ENCODE measurements around the gene HSPB1.
"Not testable (repeated sequence)": the region's sequence is repeated elsewhere in the genome, so short reads cannot be mapped to it uniquely, and the experiment has no call there.

HSPB1 gene

DNA sequence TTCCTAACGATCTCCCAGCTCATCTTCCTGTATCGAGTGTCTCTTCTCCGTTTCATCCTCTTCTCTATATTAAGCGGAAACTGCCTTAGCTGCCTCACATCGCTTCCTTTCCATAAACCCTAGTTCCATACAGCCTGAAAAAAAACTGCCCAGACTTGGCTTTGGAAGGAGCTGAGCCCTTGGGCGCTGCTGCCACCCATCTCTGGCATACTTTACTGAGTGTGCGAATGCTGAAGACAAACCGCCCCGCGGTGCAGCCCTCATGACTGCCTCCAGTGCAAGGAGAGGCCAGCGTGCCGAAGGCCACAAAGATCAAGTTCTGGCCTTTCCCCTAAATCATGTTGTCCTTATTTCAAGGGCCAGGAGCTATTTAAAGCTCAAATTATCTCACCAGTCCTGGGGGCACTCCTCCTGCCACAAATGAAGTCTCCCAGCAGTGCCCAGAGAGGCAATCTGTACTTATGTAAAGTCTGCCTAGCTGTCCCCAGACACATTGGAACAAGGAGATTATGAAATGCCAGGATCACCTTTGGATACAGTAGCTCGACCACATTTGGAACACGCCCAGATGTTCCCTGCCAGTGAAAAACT lies 31.1 kb downstream of the HSPB1 start:
- DNase-seq (ENCODE audit: low spot score), result no peak

DNA sequence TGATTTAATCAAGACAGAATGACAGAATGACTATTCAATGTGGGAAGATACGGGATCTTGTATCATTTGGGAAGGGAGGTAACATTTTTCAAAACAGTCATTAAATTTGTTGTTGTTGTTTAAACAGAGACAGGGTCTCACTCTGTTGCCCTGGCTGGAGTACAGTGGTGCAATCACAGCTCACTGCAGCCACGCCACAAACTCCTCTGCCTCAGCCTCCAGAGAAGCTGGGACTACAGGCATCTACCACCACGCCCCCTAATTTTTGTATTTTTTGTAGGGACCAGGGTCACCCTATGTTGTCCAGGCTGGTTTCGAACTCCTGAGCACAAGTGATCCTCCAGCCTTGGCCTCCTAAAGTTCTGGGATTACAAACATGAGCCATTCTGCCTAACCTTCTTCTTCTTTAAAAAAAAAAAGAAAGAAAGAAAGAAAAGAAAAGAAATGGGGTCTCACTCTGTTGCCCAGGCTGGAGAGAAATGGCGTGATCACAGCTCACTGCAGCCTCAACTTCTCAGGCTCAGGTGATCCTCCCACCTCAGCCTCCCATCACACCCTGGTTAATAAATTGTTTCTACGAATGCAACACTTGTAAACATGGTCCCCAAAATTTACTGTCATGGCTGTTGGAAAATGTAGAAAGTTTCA lies 32.0 kb downstream of the HSPB1 start:
- no peak for DNase-seq (ENCODE audit: low spot score)

DNA sequence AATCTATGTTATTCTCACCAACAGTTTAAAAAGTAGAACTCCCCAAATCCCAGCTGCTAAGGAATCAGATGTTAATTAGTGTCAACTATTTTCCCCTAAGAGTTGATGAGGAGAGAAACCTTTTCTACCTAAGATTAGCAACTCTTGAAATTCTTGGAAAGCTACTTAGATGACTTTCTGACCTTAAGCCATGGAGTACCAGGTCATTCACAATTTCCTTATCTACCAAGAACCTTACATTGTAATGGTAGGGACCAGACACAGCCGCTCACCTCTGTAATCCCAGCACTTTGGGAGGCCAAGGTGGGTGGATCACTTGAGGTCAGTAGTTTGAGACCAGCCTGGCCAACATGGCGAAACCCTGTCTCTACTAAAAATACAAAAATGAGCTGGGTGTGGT lies 32.9 kb downstream of the HSPB1 start:
- DNase-seq (ENCODE audit: low spot score), result not testable (repeated sequence)

DNA sequence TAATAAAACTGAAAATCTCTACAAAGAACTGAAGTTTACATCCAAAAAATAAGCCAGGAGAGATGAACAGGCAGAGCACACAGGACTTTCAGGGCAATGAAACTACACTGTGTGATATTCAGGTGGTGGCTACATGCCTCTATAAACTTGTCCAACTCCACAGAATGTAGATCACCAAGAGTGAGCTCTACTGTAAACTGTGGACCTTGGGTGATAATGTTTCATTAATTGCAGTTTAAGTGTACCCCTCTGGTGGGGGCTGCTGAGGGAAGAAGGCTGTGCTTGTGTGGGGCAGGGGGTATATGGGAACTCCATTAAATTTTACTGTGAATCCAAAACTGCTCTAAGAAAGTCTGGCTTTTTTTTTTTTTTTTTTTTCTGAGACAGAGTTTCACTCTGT lies 33.6 kb downstream of the HSPB1 start:
- DNase-seq (ENCODE audit: low spot score), result no peak

DNA sequence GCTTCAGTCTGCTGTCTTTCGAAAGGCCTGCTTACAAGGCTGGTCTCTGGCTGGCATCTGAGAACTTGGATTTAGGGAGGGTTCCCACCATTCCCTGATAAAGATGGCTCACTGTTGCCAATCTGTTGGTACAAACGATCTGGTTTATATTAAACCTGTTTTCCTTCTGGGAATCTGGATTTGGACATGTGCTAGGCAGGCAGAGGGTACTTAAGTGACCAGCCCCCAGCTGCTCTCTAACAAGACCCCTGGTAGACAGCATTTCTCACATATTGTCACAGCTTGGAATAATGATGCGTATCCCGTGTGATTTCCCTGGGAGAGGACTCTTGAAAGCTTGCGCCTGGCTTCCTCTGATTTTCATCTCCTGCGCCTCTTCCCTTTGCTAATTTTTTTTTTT lies 34.7 kb downstream of the HSPB1 start:
- no peak for DNase-seq (ENCODE audit: low spot score)

DNA sequence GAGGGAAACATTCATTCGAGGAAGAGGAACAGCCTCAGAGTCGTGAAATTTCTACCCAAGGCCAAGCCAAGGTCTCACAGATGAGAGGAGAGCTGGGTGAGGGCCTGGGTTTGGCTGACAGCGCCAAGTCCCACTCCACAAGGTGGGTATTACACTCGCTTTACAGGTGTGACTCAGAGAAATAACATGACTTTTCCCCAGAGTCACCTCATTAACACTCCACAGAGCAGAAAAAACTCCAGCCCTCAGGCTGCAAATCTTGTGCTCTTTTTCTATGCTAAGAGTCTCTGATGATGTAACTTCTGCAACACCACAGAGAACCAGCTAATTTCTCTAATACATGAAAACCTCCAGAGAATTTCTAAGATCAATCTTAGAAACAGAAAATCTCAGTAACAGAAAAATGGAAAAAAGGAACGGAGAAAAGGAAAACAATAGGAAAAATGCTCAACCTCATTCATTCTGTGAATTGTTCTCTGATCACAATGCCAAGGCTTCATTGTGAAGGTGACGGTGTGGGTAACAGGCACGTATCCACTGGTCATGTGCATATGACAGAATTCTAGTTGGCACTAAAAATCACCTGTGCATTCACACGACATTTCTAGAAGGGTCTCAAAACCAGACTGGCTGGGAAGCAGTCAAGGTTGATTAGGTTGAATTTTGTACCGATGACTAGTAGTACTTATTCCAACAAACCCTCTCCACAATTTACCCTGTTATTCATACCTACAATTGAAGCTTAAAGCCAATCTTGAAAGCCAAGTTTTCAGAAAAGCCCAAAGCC lies 36.0 kb downstream of the HSPB1 start:
- DNase-seq (ENCODE audit: low spot score), result no peak

DNA sequence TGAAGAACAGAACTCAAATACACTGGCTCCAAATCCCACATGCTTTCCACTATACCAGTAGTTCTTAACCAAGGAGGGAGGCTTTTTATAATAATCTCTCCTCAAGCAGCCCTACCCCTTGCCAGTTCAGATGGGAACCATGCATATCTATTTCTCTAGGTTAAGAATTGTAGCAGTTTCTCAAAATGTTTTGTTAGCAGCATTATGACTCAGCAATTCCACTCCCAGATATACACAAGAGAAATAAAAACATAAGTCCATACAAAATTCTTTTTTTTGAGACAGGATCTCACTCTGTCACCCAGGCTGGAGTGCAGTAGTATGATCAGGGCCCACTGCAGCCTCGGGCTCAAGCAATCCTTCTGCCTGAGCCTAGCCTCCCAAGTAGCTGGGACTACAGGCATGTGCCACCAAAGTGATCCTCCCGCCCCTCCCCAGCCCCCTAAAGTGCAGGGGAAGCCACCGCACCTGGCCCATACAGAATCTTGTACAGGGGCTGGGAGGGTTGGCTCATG lies 38.2 kb downstream of the HSPB1 start:
- DNase-seq (ENCODE audit: low spot score), result no peak

DNA sequence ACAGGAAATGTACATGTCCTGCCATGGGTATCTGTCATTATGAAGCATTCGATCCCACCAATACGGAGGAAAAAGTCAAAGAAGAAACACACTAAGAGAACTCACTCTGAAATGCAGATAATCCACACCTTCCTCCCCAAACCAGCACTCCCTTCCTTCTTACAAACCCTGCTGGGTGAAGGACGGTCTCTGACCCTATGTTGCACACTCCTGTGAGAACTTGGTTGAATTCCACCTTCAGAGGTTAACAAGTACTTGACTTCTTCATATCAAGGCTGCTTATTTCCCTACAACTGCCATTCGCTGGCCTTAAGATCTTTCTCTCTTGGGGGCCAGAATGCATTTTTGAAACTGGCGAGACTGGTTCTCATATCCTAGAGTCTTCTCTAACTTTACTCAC lies 39.7 kb downstream of the HSPB1 start:
- DNase-seq (ENCODE audit: low spot score), result no peak

DNA sequence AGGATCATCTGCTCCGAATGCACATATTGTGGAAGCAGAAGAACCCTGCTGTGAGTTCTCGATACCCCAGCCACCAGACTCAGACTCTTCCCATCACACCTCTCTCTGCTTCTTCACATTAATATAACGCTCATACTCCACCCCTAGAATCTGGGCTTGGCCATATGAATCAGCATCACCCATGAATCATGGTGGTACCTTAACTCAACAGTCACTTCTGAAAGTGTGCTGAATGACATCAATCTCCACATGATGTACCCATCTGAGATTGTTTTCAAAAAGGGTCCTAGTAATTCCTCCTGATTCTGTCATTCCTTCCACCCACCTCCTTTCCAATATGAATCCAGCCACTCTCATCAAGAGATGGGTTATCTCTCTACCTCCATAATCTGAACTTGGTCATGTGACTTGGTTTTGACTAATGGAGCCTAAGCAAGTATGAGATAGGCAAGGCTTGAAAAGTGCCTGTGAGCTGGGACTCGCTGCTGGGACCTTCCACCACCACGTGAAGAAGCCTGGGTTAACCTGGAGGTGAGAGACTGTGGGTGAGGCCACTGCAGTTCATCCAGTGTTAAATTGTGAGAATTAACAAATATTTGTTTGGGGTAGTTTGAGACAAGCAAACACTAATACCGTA lies 40.9 kb downstream of the HSPB1 start:
- no peak for DNase-seq (ENCODE audit: low spot score)

DNA sequence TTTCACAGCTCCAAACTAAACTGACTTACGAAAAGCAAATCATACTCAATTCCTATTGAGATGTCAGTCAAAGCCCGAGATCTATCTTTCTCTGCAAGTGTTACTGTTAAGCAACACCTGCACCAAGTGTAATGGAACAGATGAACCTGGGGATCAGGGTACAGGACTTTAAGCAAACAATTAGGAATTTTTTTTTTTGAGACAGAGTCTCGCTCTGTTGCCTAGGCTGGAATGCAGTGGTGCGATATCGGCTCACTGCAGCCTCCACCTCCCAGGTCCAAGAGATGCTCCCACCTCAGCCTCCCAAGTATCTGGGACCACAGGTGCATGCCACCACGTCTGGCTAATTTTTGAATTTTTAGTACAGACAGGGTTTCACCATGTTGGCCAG lies 41.5 kb downstream of the HSPB1 start:
- no peak for DNase-seq (ENCODE audit: low spot score)

DNA sequence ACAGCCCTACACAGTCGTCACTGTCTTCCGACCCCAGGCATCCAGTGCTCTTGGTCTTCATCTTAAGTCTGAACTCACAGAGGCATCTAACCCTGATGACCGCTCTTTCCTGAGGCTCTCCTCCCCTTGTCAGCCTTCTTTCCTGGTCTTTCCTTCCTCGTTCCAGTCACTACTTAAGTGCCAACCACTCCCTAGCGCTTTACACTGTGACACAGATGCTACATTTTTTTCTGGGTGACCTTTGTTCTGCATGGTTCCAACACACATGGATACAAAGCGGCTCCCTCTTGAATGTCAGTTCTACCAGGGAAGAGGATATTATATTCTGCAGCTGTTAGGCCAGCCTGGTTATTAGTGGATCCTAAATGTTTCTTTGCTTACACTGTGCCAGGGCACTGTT lies 43.6 kb downstream of the HSPB1 start:
- no peak for DNase-seq (ENCODE audit: low spot score)

DNA sequence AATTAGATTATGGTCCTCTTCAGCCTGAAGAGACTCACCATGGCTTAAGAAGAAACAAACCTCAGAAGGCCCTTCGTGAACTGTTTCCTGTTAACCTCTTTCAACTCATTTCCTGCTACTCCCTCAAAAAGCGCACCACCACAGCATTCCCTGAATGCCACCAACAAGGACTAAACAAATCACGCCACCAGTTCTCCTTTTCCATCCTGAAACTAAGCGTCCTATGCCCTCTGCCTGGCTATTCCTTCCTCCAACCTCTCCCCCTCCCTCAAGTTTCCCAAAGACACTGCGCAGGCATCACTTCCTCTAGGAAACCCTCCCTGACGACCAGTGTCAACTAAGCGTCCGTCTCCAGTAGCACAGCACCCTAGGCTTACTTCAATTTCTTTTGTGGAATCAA lies 44.3 kb downstream of the HSPB1 start:
- no peak for DNase-seq (ENCODE audit: low spot score)

DNA sequence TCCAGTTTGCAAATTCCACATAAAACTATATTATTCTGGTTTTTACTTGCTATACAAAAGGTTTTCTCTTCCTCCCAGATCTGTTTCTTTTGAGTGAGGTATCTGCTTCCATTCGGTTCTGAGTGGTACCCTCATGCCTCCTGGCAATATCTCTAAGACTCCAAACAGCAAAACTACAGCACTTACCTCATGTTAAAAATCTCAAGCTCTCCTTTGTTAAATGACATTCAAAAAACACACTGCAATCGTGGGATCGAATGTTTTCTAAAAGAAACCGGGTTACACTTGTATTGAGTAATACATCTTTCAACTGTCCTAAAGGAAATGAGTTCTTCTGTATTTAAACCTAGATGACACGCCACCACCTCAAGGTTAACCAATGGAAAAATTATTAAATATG lies 45.2 kb downstream of the HSPB1 start:
- DNase-seq (ENCODE audit: low spot score), result no peak

DNA sequence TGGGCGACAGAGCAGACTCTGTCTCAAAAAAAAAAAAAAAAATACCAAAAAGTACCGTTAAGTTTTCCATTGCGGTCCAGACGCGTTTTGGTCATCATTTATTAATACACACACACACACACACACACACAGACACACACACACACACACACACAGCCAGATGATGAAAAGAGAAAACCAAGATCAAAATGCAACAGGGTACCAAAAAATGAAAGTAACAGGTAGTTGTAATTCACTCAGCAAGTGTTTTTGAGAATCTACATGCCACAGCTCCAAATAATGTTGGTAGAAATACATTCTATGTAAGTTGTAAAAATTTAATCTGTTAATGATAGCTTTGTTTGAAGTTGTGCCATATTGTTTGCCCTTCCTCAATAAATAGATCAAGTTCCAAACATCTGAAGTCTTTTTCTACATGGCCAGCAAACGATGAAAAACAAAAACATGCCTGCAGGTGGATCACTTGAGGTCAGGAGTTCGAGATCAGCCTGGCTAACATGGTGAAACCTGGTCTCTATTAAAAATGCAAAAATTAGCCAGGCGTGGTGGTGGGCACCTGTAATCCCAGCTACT lies 46.9 kb downstream of the HSPB1 start:
- DNase-seq (ENCODE audit: low spot score), result no peak

DNA sequence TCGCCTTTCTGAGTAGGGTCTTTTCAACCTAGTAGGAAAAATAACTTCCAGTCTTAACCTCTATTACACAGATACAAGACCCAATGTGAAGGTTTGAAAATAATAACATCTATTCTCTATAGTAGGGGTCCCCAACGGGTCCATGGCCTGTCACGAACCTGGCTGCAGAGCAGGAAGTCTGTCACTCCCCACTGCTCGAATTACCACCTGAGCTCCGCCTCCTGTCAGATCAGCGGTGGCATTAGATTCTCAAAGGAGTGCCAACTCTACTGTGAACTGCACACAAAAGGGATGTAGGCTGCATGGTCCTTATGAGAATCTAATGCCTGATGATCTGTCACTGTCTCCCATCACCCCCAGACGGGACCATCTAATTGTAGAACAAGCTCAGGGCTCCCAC lies 48.9 kb downstream of the HSPB1 start:
- no peak for DNase-seq (ENCODE audit: low spot score)

DNA sequence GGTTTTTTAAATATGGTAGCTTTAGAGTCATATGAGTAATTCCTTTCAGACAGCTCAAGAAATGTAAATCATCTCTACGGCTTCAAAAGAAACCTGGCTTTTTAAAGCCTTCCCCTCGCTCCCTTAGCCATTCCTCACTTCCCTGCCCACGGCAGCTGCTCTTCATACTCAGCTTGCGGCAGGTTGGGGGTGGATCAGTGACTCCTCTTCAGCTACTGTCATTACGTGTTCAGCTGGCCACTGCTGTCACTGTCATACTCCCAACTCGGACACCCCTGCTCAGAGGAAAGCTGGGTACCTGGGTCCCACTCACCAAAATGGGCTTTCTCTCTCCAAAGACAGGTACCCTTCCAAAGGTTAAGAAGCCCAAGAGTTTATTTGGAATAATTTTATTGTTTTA lies 49.7 kb downstream of the HSPB1 start:
- DNase-seq (ENCODE audit: low spot score), result no peak

DNA sequence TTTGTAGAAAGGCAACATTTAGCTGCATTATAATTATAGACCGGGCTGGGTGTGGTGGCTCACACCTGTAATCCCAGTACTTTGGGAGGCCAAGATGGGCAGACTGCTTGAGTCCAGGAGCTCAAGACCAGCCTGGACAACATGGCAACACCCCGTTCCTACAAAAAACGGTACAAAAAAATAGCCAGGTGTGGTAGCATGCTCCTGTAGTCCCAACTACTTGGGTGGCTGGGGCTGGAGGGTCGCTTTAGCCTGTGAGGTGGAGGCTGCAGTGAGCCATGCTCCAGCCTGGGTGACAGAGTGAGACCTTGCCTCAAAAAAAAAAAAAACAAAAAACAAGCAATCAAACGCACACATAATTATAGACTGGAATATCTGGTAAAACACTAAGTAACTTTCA lies 51.3 kb downstream of the HSPB1 start:
- DNase-seq (ENCODE audit: low spot score), result no peak
